Activated gamma-delta T cell treated with anti-CD3 and anti-CD28 coated beads, Interleukin-2, amount 50 U/mL, for 16 hours (primary cell): ENCODE data around the gene NR2F1-AS1.
"Not testable (repeated sequence)": the region's sequence is repeated elsewhere in the genome, so short reads cannot be mapped to it uniquely, and the experiment has no call there.

Source experiments
- DNase-seq: peaks from one replicate; pipeline ENCODE4 v3.0.0-alpha.2; 2020; ENCODE audit warnings: low read depth

The NR2F1-AS1 gene

GRCh38 chr5:93517828-93518227 lies 63.2 kb downstream of the NR2F1-AS1 start:
- no peak for DNase-seq

GRCh38 chr5:93513298-93513697 lies 67.7 kb downstream of the NR2F1-AS1 start:
- DNase-seq: no peak

- no peak for DNase-seq
Measured at GRCh38 chr5:93512799-93513198, 68.2 kb downstream of the NR2F1-AS1 start.

GRCh38 chr5:93511445-93511844 lies 69.6 kb downstream of the NR2F1-AS1 start:
- no peak for DNase-seq

DNA sequence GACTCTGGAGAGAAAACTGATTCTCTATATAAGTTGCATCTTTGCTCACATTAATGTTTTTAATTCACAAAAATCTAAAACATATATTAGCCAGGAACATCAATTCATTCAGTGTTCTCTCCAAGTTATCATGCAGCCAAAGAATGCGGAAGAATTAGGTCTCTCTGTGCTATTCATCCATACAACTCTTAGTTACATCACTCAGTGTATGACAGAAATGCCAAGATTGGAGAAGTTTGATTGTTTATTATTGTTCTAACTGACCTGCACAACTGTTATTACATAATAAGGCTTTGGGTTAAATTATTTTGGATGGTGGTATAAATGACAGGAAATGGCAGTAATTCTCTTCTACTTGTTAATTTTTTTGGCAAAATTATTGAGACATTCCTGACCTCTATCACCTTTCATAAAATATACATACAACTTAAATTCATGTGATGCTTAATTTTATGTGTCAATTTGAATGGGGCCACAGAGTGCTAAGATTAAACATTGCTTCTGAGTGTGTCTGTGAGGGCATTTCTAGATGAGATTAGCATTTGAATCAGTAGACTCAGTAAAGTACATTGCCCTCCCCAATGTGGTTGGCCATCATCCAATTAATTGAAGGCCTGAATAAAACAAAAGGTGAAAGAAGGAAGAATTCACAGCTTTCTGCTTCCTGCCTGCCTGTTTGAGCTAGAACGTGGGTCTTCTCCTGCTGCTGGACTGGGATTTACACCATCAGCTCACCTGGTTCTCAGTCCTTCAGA lies 70.2 kb downstream of the NR2F1-AS1 start:
- no peak for DNase-seq

GRCh38 chr5:93505553-93505952 lies 75.5 kb downstream of the NR2F1-AS1 start:
- not testable (repeated sequence) for DNase-seq

DNA sequence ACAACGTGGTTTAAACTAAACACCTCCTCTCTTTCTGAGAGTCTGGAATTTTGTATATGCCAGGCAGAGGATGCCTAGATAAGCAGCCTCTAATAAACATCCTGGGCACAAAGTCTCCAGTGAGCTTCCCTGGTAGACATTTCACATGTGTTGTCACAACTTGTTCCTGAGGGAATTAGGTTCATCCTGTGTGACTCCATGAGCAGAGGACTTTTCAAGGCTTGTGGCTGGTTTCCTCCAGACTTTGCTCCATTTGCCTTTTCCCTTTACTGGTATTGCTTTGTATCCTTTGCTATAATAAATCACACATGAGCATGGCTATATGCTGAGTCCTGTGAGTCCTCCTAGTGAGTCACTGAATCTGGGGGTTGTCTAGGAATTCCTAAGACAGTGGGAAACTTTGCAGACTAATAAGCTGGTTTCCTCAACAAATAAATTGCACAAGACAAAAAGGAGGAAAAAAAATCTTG lies 77.4 kb downstream of the NR2F1-AS1 start:
- DNase-seq: no peak

- DNase-seq: no peak
Measured at GRCh38 chr5:93497096-93497495, 83.9 kb downstream of the NR2F1-AS1 start.

- no peak for DNase-seq
Measured at GRCh38 chr5:93479982-93480509, 101.0 kb downstream of the NR2F1-AS1 start.

DNA sequence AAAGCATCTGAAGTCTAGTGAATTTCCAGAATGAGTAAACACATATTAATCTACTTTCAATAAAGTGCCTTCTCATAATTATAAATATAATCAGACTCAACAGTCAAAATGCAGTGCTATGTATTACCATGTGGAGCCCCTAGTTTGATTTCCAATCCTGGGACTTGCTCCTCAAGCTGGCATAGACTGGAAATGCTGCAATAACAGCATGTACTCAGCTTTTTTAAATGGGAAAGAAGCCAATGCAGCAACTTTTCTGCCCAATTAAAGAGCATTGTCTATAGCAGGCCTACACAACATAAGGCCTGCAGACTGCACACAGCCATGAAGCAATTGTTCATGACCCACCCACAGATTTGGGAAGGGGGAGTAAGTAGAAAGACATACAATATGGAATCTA lies 103.2 kb downstream of the NR2F1-AS1 start:
- no peak for DNase-seq

GRCh38 chr5:93476251-93476742 lies 104.7 kb downstream of the NR2F1-AS1 start:
- DNase-seq: no peak

- no peak for DNase-seq
Measured at GRCh38 chr5:93462916-93463315, 118.1 kb downstream of the NR2F1-AS1 start.

GRCh38 chr5:93461756-93462155 lies 119.3 kb downstream of the NR2F1-AS1 start:
- DNase-seq: no peak

DNA sequence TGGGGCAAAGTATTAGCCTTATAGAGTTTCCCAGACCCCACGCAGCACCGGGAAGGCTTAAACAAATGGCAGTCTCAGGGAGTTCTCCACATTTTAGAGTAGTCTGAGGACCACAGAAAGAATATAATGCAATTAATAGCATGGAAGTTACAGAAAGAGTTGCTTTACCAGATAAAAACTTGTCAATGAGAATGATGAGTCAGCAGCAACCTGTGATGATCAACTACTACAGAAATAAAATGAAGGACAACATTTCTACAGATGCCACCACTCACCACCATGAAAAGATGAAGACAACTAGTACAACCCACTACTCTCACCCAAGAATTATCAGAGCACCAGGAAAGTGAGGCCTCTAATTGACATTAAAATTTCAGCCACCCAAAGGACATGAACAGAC lies 120.7 kb downstream of the NR2F1-AS1 start:
- no peak for DNase-seq

- DNase-seq: not testable (repeated sequence)
Measured at GRCh38 chr5:93456796-93457195, 124.2 kb downstream of the NR2F1-AS1 start.

GRCh38 chr5:93454896-93455295 lies 126.1 kb downstream of the NR2F1-AS1 start:
- DNase-seq: no peak

- DNase-seq: no peak
Measured at GRCh38 chr5:93452255-93452654, 128.8 kb downstream of the NR2F1-AS1 start.

DNA sequence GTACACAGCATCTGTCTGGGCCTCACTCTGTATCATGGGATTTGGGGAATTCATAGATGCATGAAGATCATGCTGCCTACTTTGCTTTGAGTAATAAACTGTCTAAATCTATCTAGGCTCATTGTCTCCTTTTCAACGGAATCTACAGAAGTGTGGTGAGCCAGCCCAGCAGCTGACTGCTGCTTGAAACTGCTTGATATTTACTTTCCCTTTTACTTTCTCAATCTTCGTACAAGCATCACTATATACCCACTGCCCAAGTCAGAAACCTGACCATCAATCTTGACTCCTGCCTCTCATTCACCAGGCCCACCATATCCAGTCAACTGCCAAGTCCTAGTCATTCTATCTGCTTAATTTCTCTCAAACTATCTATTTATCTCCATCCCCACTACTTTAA lies 142.9 kb downstream of the NR2F1-AS1 start:
- DNase-seq: no peak

DNA sequence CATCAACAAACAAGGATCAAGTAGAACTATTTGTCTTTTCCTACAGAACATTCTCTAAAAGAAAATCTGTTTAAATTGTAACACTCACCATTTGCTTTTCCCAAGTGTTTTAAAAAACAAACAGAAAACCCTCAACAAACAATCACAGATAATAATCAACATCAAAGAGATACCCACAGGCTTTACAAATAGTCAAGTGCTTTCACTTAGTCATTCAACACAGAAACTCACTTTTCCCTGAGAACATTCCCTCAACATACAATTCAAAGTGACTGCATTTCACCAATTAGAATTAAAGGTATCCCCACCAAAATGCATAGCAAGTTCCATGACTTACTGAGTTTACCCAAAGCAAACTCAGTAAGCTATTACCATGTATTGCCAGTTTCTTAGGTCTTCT lies 144.9 kb downstream of the NR2F1-AS1 start:
- no peak for DNase-seq

DNA sequence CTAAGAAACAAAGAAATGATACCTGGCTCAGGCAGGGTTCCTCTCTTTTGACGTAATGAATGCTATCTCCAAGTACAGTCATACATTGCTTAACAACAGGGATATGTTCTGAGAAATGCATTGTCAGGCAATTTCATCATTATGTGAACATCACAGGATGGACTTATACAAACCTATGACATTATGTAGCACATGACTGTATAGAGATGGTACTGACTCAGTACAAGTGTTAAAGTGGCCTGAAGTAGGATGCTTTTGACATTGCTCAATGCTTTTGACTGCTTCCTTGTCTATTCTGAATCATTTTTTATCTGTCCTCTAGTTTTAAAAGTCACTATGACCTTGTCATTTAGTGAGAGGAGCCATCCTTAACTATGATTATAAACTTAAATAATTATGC lies 147.6 kb downstream of the NR2F1-AS1 start:
- no peak for DNase-seq

- no peak for DNase-seq
Measured at GRCh38 chr5:93431250-93431649, 149.8 kb downstream of the NR2F1-AS1 start.

DNA sequence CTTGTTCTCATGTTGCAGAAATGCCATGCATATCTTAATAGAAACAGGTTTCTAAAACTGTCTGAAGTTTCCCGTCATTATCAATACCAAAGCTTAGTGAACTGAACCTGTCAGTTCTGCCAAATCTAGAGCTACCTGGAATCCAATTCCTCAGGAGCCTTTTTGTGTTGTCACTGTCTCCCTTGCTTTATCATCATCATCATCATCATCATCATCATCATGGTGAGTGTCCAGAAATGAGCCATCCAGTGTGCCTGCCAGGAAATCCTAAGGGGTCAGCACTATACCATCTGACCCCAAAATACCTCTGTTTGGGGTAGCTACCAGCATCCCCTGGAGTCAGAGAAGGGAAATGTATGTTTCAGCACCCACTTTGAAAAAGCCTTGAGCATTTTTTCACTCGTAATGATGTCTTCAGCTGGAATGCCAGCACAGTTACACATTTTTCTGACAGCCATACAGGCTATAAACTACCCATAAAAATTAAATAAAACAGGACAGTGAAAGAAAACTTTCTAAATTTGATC lies 150.3 kb downstream of the NR2F1-AS1 start:
- no peak for DNase-seq

DNA sequence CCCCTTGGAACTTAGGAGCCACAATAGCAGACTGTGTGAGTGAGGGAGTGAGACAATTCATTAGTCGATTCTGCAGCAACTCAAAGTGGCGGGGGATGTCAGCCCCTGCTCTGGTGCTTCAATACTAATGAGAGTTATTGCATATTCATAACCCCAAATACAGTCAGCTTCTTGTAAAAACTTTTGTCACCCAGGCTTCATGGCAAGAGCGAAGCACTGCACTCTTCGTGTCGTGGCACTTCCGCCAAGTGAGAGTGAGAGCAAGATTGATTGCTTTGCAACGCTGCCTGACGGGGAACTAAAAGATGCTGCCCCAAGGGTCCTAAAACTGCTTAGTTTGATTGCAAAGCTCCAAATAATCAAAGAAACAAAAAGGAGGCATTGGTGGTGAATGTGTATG lies 150.9 kb downstream of the NR2F1-AS1 start:
- no peak for DNase-seq
